NCI-H510A treated with DMSO at 0.1 percent for 48 hours (cell line): Measurements from ENCODE around the gene CEACAM3.

Source experiments
- DNase-seq: peaks from one replicate; lab custom pipeline; 2025; lab: John Stamatoyannopoulos, UW

CEACAM3 gene

DNA sequence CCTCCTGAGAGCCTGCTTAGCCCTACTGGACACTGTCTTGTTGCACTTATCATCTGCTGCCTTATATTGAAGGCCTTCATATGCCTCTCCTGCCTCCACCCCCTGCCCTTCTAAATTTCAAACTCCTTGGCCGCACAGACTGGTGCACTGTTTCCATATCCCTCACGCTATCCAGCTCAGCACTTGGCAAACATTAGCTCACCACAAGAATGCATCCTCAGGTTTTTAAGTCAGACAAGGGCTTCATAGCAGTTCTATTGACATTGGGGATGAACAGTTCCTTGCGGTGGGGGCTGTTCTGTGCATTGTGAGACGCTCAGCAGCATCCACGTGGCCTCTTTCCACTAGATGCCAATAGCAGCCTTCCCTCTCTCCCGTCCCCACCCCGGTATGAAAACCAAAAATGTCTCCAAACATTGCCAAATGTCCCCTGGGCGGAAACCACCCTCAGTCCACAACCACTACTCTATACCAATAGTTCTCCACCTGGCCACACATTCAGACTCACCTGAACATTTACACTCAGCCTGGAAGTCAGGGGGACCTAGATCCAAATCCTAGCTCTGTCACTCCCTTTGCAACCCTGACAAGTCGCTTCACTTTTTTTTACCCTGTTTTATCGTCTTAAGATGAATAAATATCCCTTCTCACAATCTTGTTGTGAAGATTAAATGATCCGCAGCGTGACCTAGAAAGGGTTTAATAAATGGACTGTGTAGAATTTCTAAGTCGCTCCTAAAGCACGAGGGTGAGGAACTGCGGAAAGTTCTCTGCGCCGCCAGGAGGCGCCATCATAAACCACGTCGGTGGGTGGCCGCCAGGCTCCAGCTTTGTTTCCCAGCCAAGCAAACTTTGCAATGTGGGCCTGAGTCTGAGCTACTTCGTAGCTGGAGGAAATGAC is 3.6 kb upstream of the CEACAM3 start:
- DNase-seq: peak; percentile 72

DNA sequence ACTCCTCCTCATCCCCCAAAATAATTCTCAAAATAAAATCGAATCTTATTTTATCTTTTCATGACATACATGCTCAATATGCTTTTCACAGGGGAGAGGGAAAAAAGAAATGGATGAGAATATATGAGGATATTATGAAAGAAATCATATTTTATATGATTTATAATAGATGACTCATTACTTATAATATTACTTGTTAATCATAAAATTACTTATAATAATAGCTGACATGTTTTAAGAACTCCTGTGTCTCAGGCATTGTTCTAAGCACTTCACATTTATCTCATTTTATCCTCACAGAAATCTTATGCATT is 3.0 kb upstream of the CEACAM3 start:
- DNase-seq: no peak

DNA sequence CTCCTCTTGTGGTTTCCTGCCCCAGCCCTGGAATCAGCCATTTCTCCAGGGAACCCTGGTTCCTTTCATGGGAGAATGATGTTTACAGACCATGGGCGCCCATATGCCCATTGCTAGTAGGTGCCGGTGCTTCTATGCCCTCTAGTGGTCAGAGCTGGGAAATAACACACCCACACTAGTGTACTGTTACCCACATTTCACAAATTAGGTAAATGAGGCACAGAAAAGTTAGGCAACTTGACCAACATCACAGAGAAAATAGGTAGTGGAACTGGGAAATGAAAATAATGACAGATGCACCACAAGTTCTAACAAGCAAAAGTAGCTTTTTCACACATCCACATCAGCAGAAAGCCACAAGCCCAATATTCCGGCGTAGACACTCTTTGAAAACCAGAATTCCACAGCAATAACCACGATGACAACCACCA is 1.3 kb upstream of the CEACAM3 start:
- DNase-seq: peak; percentile 73

DNA sequence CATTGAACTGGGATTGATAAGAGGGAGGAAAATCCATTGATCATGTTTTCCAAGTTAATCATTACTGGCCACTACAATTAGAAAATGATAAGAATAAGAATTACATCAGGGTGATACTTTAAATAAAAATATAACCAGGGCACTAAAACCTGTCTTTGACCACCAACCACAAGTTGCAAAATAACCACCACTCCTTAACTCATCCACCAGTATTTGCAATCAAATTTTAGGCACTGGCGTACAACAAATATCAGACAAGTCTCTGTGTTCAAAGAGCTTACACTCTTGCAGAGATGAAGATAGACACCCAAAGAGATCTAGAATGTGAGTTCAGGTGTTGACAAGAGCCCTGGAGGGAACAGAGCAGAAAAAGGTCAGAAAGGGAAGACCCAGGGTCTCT is 514 bp downstream of the CEACAM3 start:
- no peak for DNase-seq

DNA sequence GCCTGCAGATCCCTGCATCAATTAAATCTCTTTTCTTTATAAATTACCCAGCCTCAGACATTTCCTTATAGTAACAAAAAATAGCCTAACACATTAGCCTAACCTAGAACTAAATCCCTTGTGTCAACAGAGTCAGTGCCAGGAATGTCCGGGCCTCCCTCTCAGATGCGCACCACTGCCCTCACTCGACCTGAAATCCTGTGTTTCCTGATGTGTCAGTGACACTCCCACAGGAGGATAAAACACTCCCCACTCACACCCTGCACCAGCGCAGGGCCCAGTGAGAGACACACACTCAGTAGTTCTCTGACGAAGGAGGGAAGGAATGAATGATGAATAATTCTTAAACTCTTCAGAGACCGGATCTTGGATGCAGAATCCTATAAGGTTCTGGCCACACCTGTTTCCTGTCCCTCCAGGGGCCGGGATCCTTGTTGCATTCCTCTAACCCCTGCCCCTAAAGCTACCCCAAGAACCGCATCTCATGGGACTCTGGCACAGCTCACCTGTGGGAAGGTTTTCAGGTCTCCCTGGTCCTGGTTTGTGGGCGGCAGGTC is 3.1 kb downstream of the CEACAM3 start:
- DNase-seq: peak; percentile 74

DNA sequence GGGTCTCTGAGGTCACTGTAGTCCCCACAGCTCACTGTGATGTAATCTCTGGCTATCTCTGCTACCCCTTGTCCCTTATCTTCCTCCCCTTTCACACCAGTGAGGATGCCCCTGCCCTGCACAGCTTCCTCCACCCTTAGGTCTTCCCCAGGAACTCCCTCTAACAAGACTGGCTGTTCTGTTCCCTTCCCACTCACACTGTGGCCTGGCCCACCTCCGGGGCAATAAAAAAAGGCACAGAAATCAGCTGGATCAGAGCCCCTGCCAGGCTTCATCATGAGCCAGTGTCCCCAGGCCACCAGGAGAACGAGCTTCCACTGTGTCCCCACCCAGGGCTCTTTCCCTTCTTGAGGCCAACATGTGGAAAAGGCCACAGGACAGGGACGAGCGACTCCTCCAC is 4.6 kb downstream of the CEACAM3 start:
- DNase-seq: no peak

DNA sequence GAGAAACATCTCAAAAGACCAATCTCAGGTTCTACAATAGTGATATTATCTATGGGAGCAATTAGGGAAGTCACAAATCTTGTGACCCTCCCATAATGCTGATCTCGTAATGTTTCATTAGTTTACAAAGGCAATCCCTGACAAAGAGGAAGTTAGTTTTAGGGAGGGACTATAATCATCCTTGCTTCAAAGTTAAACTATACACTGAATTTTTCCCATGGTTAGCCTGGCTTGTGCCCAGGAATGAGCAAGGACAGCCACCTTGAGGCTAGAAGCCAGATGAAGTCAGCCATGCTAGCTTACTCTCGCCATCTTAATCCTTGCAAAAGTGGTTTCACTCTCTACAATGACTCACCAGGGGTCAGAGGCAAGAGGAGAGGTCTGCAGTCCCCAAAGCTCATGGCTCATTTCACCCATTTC is 5.4 kb downstream of the CEACAM3 start:
- DNase-seq: no peak

DNA sequence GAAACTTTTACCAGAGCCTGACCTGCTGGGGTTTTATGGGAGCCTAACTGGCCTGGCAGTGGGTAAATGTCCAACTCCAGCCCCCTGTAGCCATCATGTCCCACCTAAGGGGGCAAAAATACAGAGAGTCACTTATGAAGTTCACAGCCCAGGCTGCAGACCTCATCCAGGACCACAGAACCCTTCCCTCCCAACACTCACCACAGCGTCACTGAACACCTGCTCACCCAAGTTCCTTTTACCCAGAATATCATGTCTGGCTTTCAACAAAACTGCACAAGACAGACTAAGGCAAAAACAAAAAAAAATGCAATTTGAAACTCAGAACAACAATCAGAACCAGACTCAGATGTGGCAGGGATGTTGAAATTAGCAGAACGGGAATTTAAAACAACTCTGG is 6.4 kb downstream of the CEACAM3 start:
- DNase-seq: no peak

DNA sequence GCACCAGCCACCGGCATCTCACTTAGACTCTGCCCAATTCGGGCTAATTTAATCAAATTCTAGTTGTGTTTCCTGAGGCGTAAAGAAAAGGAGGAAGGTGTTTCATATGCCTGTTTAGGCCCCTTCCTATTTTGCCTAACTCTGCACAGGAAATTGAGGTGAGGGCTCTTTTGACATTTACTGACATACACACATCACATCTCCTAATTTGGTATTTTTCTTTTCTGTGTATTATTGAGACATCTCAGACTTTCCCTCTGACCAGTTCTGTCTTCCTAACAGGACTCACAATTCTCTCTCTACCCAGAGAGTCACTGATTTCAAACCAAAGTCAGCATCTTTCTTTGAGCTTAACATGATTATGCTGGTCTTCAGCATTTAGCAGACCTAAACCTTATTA is 7.9 kb downstream of the CEACAM3 start:
- no peak for DNase-seq

DNA sequence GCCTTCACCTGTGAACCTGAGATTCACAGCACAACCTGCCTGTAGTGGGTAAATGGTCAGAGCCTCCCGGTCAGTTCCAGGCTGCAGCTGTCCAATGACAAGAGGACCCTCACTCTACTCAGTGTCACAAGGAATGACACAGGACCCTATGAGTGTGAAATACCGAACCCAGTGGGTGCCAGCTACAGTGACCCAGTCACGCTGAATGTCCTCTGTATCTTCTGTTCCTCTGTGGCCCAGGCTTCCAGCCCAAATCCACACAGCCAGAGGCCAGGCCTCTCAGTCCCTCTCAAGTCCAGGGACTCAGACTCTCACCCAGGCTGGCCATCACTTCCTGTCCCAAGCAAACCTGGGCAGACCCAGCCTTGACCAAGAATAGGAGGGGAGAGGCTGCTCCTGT is 10.8 kb downstream of the CEACAM3 start:
- DNase-seq: no peak

DNA sequence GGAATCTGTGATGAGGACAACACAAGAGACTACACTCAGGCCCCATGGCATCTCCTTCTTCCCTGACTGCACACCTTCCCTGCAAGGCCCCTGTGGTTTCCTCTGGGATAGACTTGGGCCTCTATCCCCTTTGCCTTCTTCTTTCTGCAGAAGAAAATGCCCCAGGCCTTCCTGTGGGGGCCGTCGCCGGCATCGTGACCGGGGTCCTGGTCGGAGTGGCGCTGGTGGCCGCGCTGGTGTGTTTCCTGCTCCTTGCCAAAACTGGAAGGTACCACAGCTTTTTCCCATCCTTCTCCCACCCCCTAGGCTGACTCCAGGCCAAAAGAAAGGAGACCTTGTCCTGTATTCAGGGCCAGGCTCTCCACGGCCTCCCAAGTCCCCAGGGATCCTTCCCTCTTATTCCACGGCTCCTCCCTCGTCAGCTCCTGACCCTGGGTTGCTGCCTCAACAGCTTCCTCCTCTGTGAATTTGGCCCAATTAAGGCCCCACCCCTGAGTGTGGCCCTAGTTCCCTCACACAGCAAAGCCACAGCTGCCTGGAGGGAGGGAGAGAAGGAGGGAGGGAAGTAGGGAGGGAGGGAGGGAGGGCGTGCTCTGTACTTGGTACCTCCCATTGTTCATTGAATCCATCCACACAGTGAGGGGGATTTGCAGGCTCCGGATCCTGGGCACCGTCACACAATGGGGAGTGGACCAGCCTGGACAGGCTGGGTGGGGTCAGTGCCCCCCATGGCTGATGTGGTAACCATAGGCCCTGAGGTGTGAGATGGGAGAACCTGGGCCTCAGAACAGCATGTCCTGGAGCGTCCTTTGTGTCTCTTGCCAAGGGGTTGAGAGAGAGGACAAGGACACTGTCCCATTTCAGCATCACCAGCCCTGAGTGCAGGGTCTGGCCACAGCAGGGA is 12.5 kb downstream of the CEACAM3 start:
- DNase-seq: no peak

DNA sequence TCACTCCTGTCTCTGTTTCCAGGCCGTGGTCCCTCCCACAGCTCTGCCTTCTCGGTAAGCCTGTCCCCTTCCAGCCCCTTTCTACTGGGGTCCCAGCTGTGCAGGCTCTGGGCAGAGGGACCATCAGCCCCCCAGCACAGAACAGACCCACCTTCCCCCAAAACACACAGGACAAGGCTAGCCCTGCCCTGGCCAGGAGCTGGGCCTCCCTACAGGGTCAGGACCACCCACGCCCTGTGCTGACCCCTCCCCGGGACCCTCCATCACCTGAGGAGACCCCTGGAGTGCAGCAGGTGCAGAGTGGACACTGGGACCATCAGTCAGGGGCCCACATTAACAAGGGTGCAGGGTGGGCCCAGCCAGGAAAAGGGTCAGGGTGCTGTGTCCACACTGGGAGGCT is 13.9 kb downstream of the CEACAM3 start:
- DNase-seq: no peak

DNA sequence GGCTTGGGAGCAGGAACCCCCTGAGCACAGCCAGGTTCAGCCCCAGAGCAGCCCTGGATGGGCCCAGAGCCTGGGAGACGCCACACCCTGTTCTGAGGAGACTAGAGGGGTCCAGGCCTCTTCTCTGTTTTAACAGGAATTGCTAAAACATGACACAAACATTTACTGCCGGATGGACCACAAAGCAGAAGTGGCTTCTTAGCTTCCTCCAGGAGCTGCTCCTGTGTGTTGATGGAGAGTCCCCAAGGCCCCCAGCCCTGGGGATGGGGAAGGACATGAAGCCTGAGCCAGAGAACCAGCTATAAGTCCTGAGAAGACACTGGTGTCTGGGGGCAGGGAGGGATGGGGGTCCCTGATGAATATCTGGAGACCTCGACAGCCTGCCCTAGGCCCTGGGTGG is 14.6 kb downstream of the CEACAM3 start:
- no peak for DNase-seq

DNA sequence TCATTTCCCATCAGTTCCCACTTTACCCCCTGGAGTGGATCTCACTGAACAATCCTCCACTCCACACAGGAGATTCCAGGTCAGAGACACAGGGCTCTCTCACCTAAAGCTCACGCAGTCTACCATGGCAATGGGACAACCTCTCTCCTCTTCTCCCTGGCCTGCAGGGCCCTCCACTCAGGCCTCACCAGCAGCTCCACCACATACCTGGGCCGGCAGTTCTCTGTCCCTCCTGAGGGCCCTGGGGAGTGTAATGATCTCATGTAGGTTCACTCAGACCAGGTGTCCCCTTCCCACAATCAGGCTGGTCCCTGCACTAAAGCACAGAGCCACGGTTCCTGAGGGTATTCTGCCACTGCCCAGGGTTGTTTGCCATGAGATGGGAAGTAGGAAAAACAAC is 15.6 kb downstream of the CEACAM3 start:
- DNase-seq: no peak

DNA sequence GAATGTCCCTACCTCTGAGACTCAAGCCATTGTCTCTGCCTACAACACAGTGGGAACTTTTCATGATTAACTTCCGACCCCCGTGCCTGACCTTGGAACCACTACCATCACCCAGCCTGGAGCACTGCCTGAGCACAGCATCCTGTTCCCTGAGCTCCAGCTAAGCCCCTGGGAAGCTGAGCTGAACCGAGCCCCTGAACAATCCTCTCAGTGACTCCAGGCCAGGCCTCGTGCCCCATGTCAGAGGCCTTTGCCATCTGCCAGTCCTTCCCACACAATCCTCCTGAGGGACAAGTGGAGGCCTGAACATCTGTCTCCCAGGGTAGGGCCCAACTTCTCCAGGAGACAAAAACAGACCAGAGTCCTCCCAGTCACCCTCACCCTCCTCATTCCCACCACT is 17.5 kb downstream of the CEACAM3 start:
- DNase-seq: no peak

DNA sequence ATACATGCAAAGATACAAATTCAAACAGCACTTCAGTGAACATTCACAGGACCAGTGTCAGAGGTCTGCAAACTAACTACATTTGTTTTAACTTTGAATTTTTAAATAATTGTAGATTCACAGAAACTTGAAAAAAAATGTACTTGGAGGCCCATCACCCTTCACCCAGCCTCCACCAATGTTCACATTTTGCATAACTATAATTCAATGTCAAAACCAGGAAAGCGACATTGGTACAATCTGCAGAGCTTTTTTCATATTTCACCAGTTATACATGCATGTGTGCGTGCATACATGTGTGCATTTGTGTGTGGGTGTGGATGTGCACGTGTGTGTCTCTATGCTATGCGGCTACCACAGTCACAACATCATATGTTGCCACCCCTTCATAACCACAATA is 18.9 kb downstream of the CEACAM3 start:
- no peak for DNase-seq

DNA sequence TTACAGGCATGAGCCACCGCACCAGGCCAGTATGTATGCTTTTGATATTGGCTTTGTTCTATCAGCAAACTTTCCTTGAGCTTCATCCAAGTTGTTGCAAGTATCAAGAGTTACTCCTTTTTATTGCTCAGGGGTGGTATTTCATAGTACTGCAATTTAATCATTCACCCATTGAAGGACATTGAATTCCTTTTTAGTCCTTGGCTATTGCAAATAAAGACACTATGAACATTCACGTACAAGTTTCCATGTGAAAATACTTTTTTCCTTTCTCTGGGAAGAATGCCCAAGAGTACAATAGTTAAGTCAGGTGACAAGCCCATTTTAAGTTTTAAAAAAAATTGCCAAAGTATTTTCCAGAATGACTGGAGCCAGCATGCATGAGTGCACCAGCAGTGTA is 20.4 kb downstream of the CEACAM3 start:
- DNase-seq: no peak

DNA sequence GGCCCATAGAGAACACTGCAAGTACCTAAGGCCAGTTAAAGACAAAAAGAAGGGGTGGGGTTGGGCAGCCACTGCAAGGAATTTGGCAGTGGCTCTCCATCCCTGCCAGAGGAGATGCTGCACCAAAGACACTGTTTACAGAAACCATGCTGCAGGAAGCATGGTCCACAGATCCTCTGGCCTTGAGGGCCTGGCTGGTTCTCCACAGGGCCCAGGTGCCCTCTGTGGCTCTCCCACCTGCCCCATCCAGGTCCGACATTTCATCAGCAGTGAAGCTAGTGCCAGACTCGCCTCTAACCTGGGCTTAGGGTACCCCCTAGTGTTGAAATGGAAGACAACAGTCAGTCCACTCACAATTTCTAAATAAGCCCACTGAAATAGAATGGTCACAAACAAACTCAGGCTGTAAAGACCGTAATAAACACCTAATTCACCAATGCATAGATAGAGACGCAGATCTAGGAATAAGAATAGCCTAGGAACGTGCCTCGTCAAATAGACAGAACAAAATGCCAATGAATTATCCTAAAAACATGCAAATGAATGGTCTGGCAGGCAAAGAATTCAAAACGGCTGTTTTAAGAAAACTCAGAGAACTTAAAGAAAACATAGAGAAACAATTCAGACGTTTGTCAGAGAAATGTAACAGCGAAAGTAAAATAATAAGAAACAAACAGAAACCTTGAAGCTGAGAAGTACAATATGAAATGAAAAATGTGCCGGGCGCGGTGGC is 24.8 kb downstream of the CEACAM3 start:
- peak; percentile 88 for DNase-seq

DNA sequence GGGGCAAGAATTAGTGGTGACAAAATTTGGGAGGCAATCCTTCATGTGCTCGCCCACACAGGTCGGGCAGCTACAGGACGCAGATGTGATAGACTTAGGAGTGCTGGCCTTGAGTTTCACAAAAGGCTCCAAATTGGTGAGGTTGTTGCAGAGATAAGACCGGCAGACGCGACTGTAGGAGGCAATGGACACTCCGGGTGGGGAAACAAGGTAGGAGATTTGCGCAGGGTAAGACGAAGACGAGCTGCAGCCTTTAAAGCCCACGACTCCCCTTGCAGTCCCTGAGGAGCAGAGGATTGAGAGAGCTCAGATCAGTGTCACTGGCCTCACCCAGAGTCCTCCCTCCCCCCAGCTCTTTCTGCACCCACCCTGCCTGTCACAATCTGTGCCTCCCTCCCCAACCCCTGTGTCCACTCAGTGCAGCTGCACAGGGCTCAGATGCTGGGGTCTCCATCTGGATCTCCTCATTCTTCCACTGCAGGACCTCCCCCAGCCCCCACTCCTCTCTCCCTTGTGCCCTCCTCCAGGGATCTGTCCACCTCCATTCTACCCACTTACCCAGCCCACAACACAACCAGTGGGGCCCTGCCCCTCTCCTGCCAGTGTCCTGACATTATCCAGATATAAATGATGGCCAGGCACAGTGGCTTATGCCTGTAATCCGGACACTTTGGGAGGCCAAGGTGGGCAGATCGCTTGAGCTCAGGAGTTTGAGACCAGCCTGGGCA is 41.8 kb downstream of the CEACAM3 start:
- DNase-seq: no peak

DNA sequence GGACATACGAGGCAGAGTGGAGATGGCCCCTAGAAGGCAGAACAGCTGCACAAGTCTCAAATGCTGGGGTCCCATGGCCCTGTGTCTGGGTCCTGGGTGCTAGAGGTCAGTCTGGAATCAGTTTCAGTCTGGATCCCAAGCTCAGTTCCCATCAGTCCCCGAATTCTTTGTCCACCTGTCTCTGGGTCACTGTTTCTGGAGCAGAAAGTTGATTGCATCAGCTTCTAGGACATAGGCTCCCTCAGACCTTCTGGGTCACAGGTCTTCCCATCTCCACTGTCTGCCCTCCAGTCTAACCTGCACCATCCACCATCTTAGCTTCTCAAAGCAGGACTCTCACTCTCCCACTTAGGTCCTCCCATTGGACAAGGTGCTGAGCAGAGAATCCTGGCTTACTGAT is 42.8 kb downstream of the CEACAM3 start:
- DNase-seq: no peak

DNA sequence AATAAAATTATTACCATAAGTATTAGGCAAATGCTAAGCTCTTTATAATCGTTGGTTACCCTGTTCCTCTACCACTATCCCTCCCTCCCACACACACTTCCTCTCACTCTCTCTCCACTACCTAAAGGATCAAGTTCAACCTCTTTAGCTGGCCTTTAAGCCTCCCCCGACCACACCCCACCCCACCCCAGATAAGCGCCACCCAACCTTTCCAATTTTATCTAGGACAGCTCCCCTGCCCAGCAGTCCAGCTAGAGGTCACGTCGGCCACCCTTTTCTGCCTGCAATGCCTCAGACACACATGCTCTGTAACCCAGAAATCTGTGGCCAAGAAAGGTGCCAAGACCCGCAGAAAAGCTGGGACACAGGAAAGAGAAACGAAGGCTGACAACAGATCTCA is 47.0 kb downstream of the CEACAM3 start:
- DNase-seq: no peak

DNA sequence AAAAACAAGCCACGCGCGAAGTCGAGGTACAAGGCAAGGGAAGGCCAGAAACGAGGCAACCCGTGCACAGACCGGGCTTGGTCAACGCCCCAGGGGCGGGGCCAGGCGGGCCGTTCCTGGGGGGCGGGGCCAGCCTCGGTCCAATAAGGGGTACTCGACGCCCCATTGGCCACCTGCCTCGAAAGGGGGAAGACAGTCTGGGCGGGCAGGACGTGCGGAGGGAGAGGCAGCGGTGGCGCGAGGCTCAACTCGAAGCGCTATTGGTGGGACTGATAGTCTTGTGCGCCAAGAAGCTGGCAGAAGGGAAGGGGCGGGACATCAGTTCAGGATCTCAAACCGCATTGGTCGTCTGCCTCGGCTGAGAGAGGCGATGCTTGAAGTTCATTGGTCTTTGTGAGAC is 48.2 kb downstream of the CEACAM3 start, which contains the start of gene LYPD4:
Gene LYPD4, minus strand, starts transcription at position 83 of the 400 bp plus-strand sequence. CDS start 5,398 bp downstream, outside the sequence.
- no peak for DNase-seq
